ENCODE measurements around the gene IFIT5.

GRCh38 chr10:89431977-89432376 lies 17.6 kb downstream of the IFIT5 start:
- TF ChIP-seq CTCF (IDR thresholded peaks at IDR 0.05) (no peak), POLR2A (IDR thresholded peaks at IDR 0.05) (no peak)
